Suppressor macrophage treated with lipopolysaccharide for 4 hours (primary cell): ENCODE measurements around the gene GPR63.

Source experiments
- DNase-seq: peaks from one replicate; pipeline ENCODE4 v3.0.0-alpha.2; 2020

The GPR63 gene

DNA sequence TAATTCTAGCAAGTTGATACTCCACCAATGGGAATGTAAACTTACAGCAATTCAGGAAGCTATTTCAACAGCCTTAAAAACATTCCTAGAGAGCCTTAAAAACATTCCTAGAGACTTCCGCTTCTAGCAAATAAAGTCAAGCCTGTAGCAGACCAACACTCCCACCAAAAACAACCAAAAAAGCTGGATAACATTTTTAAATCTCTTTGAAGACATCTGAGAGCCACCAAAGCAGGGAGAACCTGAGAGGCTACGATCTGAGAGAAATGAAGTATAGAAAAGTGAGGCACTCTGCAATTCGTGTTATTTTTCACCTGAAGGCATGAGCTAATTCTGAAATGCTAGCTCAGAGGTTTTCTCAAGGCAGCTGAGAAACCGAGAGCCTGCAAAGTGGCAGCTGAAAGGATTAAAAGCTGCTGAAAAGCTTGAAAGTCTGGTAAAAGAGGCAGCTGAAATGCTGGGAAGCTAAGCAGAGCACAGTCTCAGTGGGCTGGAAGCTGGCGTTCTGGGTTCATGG is 20.9 kb downstream of the GPR63 start:
- DNase-seq, result no peak

DNA sequence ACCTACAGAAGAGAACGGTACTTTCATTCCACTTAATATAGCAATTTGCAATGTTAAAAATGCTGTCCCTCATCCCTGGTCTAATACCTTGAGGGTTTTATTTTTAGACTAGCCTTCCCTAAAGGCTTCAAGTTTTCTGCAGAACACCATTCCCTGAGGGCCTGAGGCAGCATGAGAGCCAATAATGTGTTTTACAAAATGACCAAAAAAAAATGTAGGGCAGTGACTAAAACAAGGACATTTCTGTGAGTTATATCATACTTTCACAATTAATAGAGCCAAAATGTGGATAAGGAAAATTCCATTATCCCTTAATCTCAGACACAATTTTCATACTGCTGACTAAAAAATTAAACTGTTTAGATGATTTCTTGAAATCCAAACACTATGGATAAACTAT is 22.7 kb downstream of the GPR63 start:
- no peak for DNase-seq

- no peak for DNase-seq
These were observed 25.1 kb downstream of the GPR63 start for GRCh38 chr6:96812077-96812703.

DNA sequence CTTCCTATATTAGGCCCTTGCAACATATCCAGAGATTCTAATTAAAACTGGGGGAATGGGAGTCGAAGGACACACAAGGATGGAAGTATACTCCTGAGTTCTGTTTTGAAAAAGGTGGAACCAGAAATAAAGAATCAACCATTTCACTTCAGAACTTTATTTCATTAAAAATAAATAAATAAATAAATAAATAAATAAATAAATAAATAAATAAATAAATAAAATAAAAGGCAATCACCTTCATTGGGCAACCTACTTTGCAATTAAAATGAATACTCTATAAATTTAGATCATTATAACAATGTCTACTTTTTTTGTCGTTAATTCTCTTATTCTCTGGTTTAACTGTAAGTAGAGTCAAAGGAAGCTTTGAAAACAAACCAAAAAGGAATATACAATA is 25.6 kb downstream of the GPR63 start:
- no peak for DNase-seq

- no peak for DNase-seq
These were observed 26.1 kb downstream of the GPR63 start for GRCh38 chr6:96811136-96811535.

- no peak for DNase-seq
These were observed 28.2 kb downstream of the GPR63 start for GRCh38 chr6:96809119-96809518.

DNA sequence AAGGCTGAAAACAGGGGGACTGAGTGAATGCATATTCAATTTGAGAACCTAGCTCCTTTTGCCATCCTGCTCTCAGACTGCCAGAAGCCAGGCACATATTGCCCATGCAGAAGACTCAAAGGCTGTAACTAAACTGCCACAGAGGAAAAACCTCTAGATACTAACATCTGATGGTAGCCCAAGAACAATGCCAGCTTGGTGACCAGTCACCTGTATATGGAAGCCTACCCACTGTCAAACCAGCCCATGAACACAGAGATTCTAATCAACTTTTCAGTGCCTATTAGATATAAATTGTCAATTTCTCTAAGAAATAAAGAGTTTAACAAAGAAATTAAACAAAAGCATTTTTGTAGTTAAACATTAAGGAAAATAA is 34.2 kb downstream of the GPR63 start:
- DNase-seq, result no peak

- no peak for DNase-seq
These were observed 41.8 kb downstream of the GPR63 start for GRCh38 chr6:96795481-96795880.

GRCh38 chr6:96794980-96795379 is 42.3 kb downstream of the GPR63 start:
- no peak for DNase-seq

DNA sequence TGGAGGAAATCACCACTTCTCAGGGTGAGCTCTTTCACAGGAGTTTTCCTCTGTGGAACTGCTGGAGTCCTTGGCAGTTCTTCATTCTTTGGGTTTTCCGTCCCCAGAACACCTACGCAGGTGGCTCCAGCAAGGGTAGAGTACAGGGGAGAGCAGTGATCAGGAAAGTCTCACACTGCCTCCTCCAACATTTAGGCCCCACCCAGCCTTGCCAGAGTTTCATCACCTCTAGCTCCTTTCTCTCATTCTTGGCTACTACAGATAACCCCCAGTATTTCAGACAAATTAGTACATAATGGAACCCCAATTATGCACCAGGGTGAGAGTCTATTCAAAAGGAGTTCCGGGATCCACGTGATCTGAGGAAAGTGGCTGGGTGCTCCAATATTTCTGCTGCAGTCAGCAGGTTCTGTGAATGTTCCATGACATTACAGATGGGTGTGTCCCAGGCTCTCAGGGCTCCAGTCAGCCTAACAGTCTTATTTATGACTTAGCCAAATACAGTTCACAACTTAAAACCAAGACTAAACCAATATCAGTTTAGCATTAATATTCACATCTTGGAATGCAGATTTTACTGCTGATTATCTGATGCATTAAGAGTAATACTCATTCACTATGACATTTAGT is 44.6 kb downstream of the GPR63 start:
- DNase-seq, result no peak

DNA sequence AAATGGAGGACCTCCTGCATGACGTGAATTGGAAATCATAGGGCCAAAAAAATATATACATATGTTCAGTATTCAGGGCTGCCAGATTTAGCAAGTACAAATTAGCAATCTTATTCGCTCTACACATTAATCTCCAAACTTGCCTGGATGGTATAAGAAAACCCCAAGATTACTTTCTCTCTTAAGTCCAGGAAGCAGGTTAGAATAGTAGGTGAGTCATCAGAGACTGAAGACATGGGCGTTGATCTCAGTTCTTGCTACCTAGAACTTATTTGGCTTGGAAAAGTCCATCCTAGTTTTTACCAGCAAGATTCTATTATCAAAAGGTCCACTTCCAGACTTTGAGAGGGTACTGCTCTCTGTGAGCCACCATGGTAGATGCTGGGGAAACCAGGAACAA is 47.4 kb downstream of the GPR63 start:
- DNase-seq, result no peak

GRCh38 chr6:96787846-96788580 is 49.3 kb downstream of the GPR63 start:
- no peak for DNase-seq

GRCh38 chr6:96786336-96786735 is 50.9 kb downstream of the GPR63 start:
- peak; percentile 17 for DNase-seq

DNA sequence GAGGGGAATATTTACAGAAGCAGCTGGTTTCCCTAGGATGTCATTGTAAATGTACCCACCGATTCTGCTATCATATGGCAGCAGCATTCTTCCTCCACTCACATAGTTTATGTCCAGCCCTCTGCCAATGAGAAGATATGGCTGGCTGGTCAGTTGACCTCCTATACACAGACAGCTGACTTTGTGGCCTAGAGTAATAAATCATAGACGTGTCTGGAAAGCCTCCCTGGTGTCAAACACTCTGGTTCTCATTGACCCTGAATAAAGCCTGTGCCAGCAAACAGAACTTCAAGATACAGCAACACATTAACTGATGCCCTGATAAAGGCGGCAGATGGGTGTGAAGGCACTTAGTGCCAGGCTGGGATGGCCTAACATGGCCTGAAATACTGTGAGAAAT is 52.6 kb downstream of the GPR63 start:
- DNase-seq, result no peak

GRCh38 chr6:96783307-96783706 is 54.0 kb downstream of the GPR63 start:
- DNase-seq, result no peak

DNA sequence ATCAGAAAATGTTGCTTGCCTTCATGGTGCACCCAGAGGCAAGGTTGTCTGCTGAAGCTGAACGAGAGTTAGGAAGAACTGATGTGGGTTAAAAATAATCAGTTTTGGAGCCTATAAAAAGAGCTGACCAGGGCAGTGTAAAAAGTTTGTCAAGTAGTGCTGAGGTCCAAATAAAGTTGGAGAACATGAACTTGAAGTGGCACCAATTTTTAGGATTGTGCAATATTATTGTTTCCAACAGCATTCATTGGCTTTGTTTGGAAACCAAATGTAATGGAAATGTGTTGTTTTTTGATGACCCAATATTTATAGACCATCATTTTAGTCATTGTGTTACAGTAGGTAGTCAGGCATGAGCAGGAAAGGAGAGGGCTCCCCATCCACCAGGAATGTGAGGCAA is 55.7 kb downstream of the GPR63 start:
- DNase-seq, result no peak

DNA sequence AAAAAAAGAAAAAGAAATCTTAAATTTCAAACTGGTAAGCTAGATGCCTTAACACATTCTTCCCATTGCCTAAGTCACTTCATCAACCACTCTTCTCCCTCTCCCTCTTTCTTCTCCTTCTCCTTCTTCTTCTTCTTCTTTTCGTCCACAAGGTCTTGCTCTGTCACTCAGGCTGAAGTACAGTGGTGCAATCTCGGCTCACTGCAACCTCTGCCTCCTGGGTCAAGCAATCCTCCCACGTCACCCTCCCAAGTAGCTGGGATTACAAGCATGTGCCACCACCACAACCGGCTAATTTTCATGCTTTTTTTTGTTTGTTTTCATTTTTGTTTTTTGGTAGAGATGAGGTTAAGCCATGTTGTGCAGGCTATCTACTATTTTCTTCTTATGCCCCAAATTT is 60.2 kb downstream of the GPR63 start:
- no peak for DNase-seq

GRCh38 chr6:96775727-96776400 is 61.4 kb downstream of the GPR63 start:
- DNase-seq, result no peak

- DNase-seq, result no peak
These were observed 70.5 kb downstream of the GPR63 start for GRCh38 chr6:96766769-96767168.

DNA sequence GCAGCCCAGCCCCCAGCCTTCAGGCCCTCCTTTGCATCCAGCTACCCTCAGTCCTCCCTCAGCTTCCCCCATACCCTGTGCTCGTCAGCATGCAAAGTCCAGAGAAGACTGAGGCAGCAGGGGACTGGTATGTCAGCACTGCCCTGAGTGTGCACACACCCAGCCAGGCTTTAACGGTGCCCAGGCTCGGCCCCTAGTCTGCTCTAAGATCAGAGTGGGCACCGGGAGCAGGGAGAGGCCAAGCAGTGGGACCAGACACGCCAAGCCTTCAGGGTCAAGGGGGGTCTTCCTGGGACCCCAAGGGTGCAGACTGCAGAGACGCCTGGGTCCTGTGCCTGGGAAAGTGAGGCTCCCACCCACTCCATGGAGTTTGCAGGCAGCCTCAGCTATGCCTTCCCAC is 74.7 kb downstream of the GPR63 start:
- no peak for DNase-seq

DNA sequence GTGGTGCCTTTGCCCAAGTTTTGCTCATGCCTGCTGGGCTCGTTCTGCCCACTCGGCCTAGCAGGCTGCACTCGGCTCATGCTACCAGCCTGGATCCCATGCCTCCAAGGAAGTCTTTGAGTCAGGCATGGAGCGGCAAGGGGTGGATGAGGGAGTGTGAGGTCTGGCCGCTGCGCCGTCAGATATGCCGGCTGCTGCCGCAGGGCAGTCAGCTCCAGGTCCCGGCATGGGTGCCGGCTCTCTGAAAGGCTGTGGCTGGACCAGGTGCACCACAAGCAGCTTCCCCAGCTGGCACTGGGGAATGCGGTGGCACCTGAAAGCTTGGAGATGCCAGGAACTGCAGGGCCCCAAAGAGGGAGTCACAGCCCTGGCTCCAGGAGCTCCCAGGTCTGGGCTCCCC is 75.5 kb downstream of the GPR63 start:
- no peak for DNase-seq

GRCh38 chr6:96760153-96760687 is 77.1 kb downstream of the GPR63 start:
- no peak for DNase-seq

- DNase-seq, result peak; percentile 2
These were observed 82.2 kb downstream of the GPR63 start for GRCh38 chr6:96755096-96755495.
